GM21390 (cell line): ENCODE measurements around the gene CACNA1C.

Experiments used
- ATAC-seq: cut with Tn5 transposase; IDR thresholded peaks from one replicate; pipeline ENCODE4 v1.9.1; 2021; ENCODE audit not compliant: unreplicated experiment

The CACNA1C gene

GRCh38 chr12:2435511-2435910, 382.7 kb downstream of the CACNA1C start:
- ATAC-seq = no peak

DNA sequence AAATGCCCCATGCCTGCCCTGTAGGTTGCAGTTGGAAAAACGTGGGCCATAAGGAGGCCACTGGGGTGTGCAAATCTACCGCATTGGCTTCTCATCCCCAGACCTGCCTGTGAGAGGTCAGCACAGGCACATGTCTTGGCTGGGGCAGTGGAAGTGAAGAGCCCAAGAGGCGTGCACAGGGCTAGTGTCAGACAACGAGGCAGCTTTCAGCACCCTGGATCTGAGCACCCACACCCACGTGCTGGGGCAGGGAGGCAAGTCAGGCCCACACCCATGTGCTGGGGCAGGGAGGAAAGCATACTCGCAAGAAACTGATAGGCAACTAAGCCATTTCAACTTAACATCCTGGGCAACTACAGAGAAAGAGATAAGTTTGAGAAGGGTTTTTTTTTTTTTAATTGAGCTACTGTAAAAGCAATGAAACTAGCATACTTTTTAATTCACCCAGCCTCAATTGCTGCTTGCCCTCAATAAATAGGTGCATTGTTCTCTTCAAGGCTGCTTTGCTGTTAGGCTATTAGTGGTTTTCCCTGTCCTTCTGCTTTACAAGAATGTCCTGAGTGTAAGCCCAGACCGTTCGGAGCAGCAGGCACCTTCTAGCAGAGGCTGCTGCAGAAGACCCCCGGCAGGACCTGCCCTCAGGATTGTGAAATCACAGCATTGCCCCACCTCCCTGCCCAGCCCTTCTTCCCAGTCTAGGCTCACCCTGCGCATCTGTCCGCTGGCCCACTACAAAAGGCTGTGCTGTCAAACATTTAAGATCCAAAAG, 386.7 kb downstream of the CACNA1C start:
- no peak for ATAC-seq

GRCh38 chr12:2443776-2444175, 391.0 kb downstream of the CACNA1C start:
- no peak for ATAC-seq

- no peak for ATAC-seq
Measured at GRCh38 chr12:2445968-2446367, 393.2 kb downstream of the CACNA1C start.

DNA sequence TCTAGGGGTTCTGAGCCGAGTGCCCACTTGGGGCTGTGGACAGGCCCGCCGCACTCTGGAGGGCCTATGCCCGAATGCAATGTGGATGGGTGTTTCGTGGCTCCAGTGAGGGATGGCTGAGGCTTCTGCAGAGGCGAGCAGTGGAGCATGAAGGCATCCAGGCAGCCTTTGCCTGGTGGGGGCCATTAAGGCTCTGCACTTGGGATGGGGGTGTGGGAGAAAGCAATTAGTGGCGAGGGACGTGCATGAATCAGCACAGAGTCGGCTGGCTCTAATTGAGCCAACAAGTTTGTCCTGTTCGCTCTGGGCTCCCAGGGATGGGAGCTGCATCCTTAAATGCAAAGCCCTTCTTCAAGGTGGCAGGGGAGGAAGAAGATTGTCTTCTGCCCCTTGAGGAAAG, 395.1 kb downstream of the CACNA1C start:
- ATAC-seq = no peak

GRCh38 chr12:2449586-2449985, 396.8 kb downstream of the CACNA1C start:
- no peak for ATAC-seq

- ATAC-seq = no peak
Measured at GRCh38 chr12:2450553-2450952, 397.8 kb downstream of the CACNA1C start.

- ATAC-seq = no peak
Measured at GRCh38 chr12:2451025-2451424, 398.2 kb downstream of the CACNA1C start.

GRCh38 chr12:2451497-2451896, 398.7 kb downstream of the CACNA1C start:
- no peak for ATAC-seq

DNA sequence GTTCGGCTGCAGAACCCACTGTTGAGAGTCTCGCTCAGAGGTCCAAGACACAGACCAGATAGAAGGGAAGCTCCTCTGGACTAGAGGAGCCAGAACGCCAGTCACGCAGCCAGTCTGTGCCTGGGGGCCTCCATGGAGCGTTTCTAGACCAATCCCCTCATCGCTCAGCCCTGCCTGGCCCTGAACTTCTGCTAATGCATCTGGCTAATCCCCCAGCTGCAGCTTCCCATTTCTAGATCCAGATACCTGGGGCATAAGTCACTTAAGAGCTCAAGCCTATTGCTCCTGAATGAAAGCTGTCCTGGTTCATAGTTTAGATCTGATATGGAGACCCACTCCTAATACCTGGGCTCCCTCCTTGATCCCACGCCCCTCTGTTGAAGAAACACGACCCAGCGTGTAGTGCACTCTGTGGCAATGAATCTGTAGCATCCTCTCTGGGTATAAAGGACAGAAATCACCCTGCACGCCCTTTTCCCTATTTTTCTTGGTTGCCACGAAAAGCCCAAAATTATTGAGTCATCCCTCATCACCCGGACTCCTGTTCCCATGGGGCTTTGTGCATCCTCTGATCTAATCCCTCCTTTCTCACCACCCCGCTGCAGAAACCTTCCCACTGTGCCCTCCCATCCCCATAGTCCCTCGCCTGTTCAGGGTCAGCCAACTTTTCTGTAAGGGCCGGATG, 400.4 kb downstream of the CACNA1C start:
- no peak for ATAC-seq

GRCh38 chr12:2453761-2454090, 400.9 kb downstream of the CACNA1C start:
- no peak for ATAC-seq

- no peak for ATAC-seq
Measured at GRCh38 chr12:2454601-2455177, 401.9 kb downstream of the CACNA1C start.

DNA sequence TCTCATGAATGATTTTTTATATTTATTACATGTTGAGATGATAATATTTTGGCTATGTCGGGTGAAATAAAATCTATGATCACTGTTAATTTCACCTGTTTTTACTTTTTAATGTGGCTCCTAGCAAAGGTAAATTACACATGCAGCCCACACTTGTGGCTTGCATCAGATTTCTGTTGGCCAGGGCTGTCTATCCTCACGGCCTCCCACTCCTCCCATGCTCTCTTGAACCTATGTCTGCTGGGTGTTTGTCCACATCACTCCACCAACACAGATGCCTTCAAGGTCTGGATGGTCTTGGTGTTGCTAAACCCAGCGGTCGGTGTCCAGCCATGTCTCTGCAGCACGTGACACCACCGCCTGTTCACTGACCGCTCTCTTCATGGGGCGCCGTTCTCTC, 402.6 kb downstream of the CACNA1C start:
- no peak for ATAC-seq

DNA sequence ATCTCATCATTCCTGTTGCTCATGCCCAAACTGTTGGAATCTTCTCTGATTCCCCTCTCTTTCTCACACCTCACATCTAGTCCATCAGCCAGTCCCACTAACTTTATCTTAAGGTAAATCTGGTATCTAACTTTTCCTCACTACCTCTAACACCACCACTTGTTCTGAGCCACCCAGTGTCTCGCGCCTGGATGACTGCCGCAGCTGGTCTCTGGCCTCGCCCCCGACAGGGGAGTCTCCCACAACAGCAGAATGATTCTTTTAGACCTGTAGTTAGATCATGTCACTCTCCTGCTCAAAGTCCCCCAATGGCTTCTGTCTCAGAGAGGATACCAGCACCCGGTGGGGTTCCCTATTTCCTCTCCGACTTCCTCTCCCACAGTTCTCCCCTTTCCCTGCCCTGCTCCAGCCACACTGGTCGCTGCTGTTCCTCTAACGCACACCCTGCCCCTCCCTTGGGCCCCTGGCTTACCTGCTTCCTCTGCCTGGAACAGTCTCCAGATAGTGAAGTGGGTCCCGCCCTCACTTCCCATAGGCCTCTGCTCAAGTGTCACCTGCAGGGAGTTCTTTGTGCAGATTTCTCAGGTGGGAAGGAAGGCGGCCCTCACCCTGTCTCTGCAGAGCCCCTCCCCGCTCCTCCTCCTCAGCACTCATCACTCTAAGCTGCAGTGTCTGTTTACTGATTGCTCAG, 403.5 kb downstream of the CACNA1C start:
- no peak for ATAC-seq

- no peak for ATAC-seq
Measured at GRCh38 chr12:2456813-2457186, 404.0 kb downstream of the CACNA1C start.

- ATAC-seq = no peak
Measured at GRCh38 chr12:2457215-2457932, 404.6 kb downstream of the CACNA1C start.

DNA sequence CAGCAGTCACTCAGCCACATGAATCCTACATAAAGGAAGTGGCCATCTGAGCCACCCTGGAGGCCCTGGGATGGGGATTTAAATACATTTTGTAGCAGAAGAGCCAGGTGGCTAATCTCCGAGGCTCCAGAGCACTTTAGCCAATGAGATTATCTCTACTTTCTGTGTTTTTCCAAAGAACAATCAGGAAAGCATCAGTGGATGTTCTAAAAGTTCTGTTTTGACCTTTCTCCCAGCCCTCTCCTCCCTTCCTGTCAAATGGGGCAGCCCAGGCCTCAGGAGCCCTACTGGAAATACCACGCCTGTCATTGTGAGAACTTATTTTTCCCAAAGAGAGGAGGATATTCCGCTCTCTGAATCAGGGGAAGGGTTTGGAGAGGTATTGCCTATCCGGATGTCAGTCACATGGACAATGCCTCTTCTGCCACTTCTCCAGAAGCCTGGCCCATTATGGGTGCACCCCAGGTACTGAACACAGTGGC, 405.2 kb downstream of the CACNA1C start:
- no peak for ATAC-seq

GRCh38 chr12:2460051-2460670, 407.4 kb downstream of the CACNA1C start:
- no peak for ATAC-seq

DNA sequence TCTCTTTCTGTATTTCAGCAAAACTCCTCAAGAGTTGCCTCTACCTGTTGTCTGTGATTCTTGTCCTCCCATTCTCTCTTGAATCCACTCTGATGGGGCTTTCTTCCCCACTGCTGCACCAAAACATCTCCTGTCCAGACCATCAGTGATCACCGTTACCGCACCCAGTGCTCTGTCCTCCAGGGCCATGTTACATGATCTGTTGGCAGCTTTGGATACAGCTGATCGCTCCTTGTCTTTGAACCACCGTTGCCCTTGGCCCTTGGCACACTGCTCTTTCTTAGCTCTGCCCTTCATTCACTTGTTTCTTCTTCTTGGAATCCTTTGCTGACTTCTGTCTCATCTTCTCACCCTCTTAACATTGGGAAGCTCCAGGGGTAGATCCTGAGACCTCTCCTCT, 408.3 kb downstream of the CACNA1C start:
- ATAC-seq = no peak

- ATAC-seq = no peak
Measured at GRCh38 chr12:2461645-2462044, 408.9 kb downstream of the CACNA1C start.

DNA sequence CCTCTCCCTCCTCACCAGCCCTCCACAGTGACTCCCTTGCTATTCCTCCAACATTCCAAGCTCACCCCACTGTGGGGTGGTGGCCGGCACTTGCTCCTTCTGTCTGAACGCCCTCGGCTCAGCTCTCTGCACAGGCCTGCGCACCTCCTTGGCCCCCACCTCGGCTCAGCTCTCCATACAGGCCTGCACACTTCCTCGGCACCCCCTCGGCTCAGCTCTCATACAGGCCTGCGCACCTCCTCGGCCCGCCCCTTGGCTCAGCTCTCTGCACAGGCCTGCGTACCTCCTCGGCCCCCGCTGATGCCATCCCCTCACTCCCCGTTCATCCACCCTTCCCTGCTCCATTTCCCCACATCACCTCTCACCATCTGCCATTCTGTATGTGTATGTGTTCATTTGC, 409.3 kb downstream of the CACNA1C start:
- ATAC-seq = no peak
